Adrenal gland (tissue), 12 donors: ENCODE measurements around the gene SMIM44. TPM values are rescaled to one million over a fixed set of nuclear protein-coding genes. Genes with fewer than 3 reads are reported as not detected.

ENCODE experiments used
- polyA plus RNA-seq, 3 donors: library from polyadenylated mRNA; stranded (reverse); fragments of 200-250 nt in 2 of 3; fragments of 350-450 nt in 1 of 3; fragmentation: Illumina TruSeq in 1 of 3; extraction: RNeasy Lipid Tissue Mini Kit (QIAGEN cat#74804) in 1 of 3; gene quantifications; one replicate each; pipeline ENCODE4 v1.2.3, GENCODE V29; 2013 to 2014
- small RNA-seq, 2 donors: library from RNA; depleted of rRNA; stranded (forward); fragments of <200 nt; gene quantifications; one replicate each; pipeline ENCODE3, GENCODE V24; 2016
- total RNA-seq, 9 donors: library from RNA; depleted of rRNA in 4 of 9; stranded (reverse); fragments of >200 nt in 4 of 9; fragments of 120-200 nt in 1 of 9; fragmentation: NEBNext Ultra II Directional in 1 of 9; extraction: Animal tissue kit (Norgen Biotek cat#: 25700) in 1 of 9; gene quantifications; one replicate each; pipeline versions ENCODE4 v1.1.0 to v1.2.4, GENCODE V29; 2013 to 2023
- donor health status: healthy with polysubstance abuse.
- donor health status: Bipolar disorder and iron deficiency.
- donor health status: DM: yes; HTN: yes; CAD: no.
- donor health status: DM: no; HTN: no; CAD: no.
- donor health status: DM: no; HTN: no; CAD: no.
- donor health status: DM: yes; HTN: yes; CAD: no.

The SMIM44 gene
- total and polyA plus RNA-seq, 12 donors: not detected

Small RNA genes within 50 kb of the gene (small RNA-seq; reads per million reads assigned to genes)
- 0 reads per million in 2 donors for gene RF00212

Other genes with a start within 250 kb of the SMIM44 start
- gene NFIC, start 116.9 kb downstream of the SMIM44 start, total RNA-seq: 100 to 1,000 TPM in 8 of 9 donors, 1 to 10 TPM in 1; 3.5 to 329 (median 214) TPM
- gene NFIC, start 116.9 kb downstream of the SMIM44 start, polyA plus RNA-seq: 100 to 1,000 TPM in 1 of 3 donors, 10 to 100 TPM in 2; 34.9 to 154 (median 69.2) TPM
- under 1 TPM in 1 of 9 donors, not detected in 8; 0.36 TPM for gene SMIM24, start 2.9 kb downstream of the SMIM44 start, total RNA-seq
- under 1 TPM in 1 of 3 donors, not detected in 2; 0.48 TPM for gene SMIM24, start 2.9 kb downstream of the SMIM44 start, polyA plus RNA-seq
- gene DOHH, start 17.2 kb upstream of the SMIM44 start, total RNA-seq: 10 to 100 TPM in 7 of 9 donors, 1 to 10 TPM in 2; 8.4 to 22.8 (median 13.8) TPM
- 10 to 100 TPM in 2 of 3 donors, under 1 TPM in 1; 0.92 to 19.1 (median 13.5) TPM for gene DOHH, start 17.2 kb upstream of the SMIM44 start, polyA plus RNA-seq
- 10 to 100 TPM; 17.9 to 85.0 (median 39.4) TPM for gene FZR1, start 22.9 kb upstream of the SMIM44 start, total RNA-seq
- gene FZR1, start 22.9 kb upstream of the SMIM44 start, polyA plus RNA-seq: 10 to 100 TPM; 24.4 to 59.1 (median 26.4) TPM
- 1 to 10 TPM in 3 of 9 donors, under 1 TPM in 2, not detected in 4; 0.68 to 3.6 (median 1.4) TPM for gene TEKTIP1, start 55.7 kb upstream of the SMIM44 start, total RNA-seq
- gene TEKTIP1, start 55.7 kb upstream of the SMIM44 start, polyA plus RNA-seq: 1 to 10 TPM in 2 of 3 donors, not detected in 1; 1.1 to 3.5 TPM
- gene MFSD12, start 74.1 kb upstream of the SMIM44 start, total RNA-seq: 100 to 1,000 TPM in 2 of 9 donors, 10 to 100 TPM in 7; 23.2 to 123 (median 64.6) TPM
- 10 to 100 TPM; 18.5 to 89.3 (median 48.5) TPM for gene MFSD12, start 74.1 kb upstream of the SMIM44 start, polyA plus RNA-seq
- gene HMG20B, start 89.5 kb upstream of the SMIM44 start, total RNA-seq: 100 to 1,000 TPM in 5 of 9 donors, 10 to 100 TPM in 4; 49.3 to 137 (median 105) TPM
- gene HMG20B, start 89.5 kb upstream of the SMIM44 start, polyA plus RNA-seq: 100 to 1,000 TPM in 1 of 3 donors, 10 to 100 TPM in 2; 18.1 to 178 (median 100.0) TPM
- gene GIPC3, start 102.0 kb upstream of the SMIM44 start, total RNA-seq: 1 to 10 TPM in 8 of 9 donors, under 1 TPM in 1; 0.33 to 5.9 (median 3.3) TPM
- 1 to 10 TPM; 1.6 to 4.9 (median 2.6) TPM for gene GIPC3, start 102.0 kb upstream of the SMIM44 start, polyA plus RNA-seq
- gene TBXA2R, start 123.4 kb upstream of the SMIM44 start, total RNA-seq: 10 to 100 TPM in 7 of 9 donors, 1 to 10 TPM in 2; 4.7 to 25.5 (median 16.5) TPM
- 1 to 10 TPM; 5.2 to 6.9 (median 6.2) TPM for gene TBXA2R, start 123.4 kb upstream of the SMIM44 start, polyA plus RNA-seq
- 10 to 100 TPM; 13.3 to 78.4 (median 22.8) TPM for gene CACTIN, start 143.3 kb upstream of the SMIM44 start, total RNA-seq
- gene CACTIN, start 143.3 kb upstream of the SMIM44 start, polyA plus RNA-seq: 10 to 100 TPM in 2 of 3 donors, 1 to 10 TPM in 1; 5.0 to 39.0 (median 21.9) TPM
- gene PIP5K1C, start 217.0 kb upstream of the SMIM44 start, total RNA-seq: 10 to 100 TPM in 8 of 9 donors, 1 to 10 TPM in 1; 4.0 to 44.7 (median 31.1) TPM
- 10 to 100 TPM in 2 of 3 donors, 1 to 10 TPM in 1; 8.8 to 31.6 (median 18.6) TPM for gene PIP5K1C, start 217.0 kb upstream of the SMIM44 start, polyA plus RNA-seq
- 1 to 10 TPM in 1 of 9 donors, under 1 TPM in 4, not detected in 4; 0.14 to 2.5 (median 0.27) TPM for gene TJP3, start 224.9 kb upstream of the SMIM44 start, total RNA-seq
- gene TJP3, start 224.9 kb upstream of the SMIM44 start, polyA plus RNA-seq: under 1 TPM in 1 of 3 donors, not detected in 2; 0.07 TPM